SH-SY5Y (cell line): Measurements from ENCODE around the gene MDFIC.

Experiments used
- GATA2 ChIP-seq: IDR thresholded peaks from 2 replicates; pipeline ENCODE4 v1.6.1; 2011; ENCODE audit warnings: mild to moderate bottlenecking, low read depth, low read length
- GATA3 ChIP-seq: IDR thresholded peaks from 2 replicates; pipeline ENCODE4 v1.6.1; 2011; ENCODE audit warnings: low read depth, mild to moderate bottlenecking, low read length, moderate library complexity

- no peak for TF ChIP-seq GATA3
- TF ChIP-seq GATA2 = no peak
These were observed 64.6 kb downstream of the MDFIC start for GRCh38 chr7:114986190-114987180.
